GM12878 (cell line): ENCODE results near the gene THSD8. TPM values are rescaled to one million over a fixed set of nuclear protein-coding genes. Genes with fewer than 3 reads are reported as not detected.

ENCODE experiments used
- ATAC-seq: fragments of 200-7000 bp; cut with Tn5 transposase; 3 replicates; pipeline ENCODE4 v1.9.1; 2020; ENCODE audit warnings: mild to moderate bottlenecking, moderate library complexity
- BruUV-seq: library from RNA; stranded (reverse); fragments of 400-500 nt; replicated peaks from 2 replicates; lab custom pipeline; 2021; lab: Mats Ljungman, UMichigan
- CTCF ChIA-PET: fragments of 300-600 bp; sonication (Branson Sonifier 250); formaldehyde crosslinking; extraction: SDS; loops from one replicate; lab custom pipeline; 2021; ENCODE audit warnings: inconsistent platforms; lab: Yijun Ruan, JAX
- POLR2A ChIA-PET: fragments of 350-600 bp; formaldehyde crosslinking; extraction: SDS; loops from one replicate; lab custom pipeline; 2021; ENCODE audit warnings: inconsistent platforms; lab: Charles Lee
- RAD21 ChIA-PET: fragments of 300-600 bp; sonication (Branson Sonifier 250); formaldehyde crosslinking; loops from one replicate; lab custom pipeline; 2023; ENCODE audit warnings: antibody characterized with exemption; ENCODE audit not compliant: unreplicated experiment; lab: Charles Lee
- SMC1A ChIA-PET: fragments of 300-600 bp; sonication (Branson Sonifier 250); formaldehyde crosslinking; loops from one replicate; lab custom pipeline; 2023; ENCODE audit not compliant: unreplicated experiment, uncharacterized antibody; lab: Charles Lee
- DNase-seq: peaks from one replicate; pipeline ENCODE4 v3.0.0-alpha.2; 2011; ENCODE audit warnings: low read depth, low spot score
- FAIRE-seq: peaks from 3 replicates; lab custom pipeline; 2011; peaks lifted over from hg19 to GRCh38; lab: Jason Lieb, UNC
- H2AFZ ChIP-seq: 2 replicates; pipeline ENCODE4 v1.6.0; 2011; ENCODE audit warnings: low read depth, low read length, control low read depth; ENCODE audit not compliant: control insufficient read depth
- H3K27ac ChIP-seq: 2 replicates; pipeline ENCODE4 v1.5.1; 2011; ENCODE audit warnings: control low read depth; ENCODE audit not compliant: control insufficient read depth, insufficient read depth
- H3K27me3 ChIP-seq, 2 experiments: replicated peaks in 1 of 2; 2 replicates each; pipeline versions ENCODE4 v1.6.0 to v1.6.1; 2011; ENCODE audit warnings: low read length in 1 of 2; ENCODE audit not compliant: control insufficient read depth in 2 of 2, insufficient read depth in 2 of 2
- H3K36me3 ChIP-seq, 2 experiments: 2 replicates each; pipeline ENCODE4 v1.5.1; 2011; ENCODE audit warnings: low read length in 1 of 2; ENCODE audit not compliant: control insufficient read depth in 2 of 2, insufficient read depth in 2 of 2
- H3K4me1 ChIP-seq: 2 replicates; pipeline ENCODE4 v1.6.1; 2011; ENCODE audit warnings: mild to moderate bottlenecking, low read length, moderate library complexity, mixed read lengths; ENCODE audit not compliant: control insufficient read depth, insufficient read depth
- H3K4me2 ChIP-seq: 2 replicates; pipeline ENCODE4 v1.6.0; 2011; ENCODE audit warnings: control low read depth; ENCODE audit not compliant: control insufficient read depth, insufficient read depth
- H3K4me3 ChIP-seq: fragments of 200-600 bp; sonication (generic); 2 replicates; pipeline ENCODE4 v1.5.1; 2016
- H3K79me2 ChIP-seq: 2 replicates; pipeline ENCODE4 v1.6.0; 2011; ENCODE audit warnings: low read length; ENCODE audit not compliant: control insufficient read depth, insufficient read depth
- H3K9ac ChIP-seq: 2 replicates; pipeline ENCODE4 v1.8.0; 2011; ENCODE audit warnings: low read length, control low read depth, mixed read lengths; ENCODE audit not compliant: control insufficient read depth, insufficient read depth
- H3K9me3 ChIP-seq: replicated peaks from 3 replicates; pipeline ENCODE4 v1.5.1; 2011; ENCODE audit warnings: mild to moderate bottlenecking, low read length; ENCODE audit not compliant: control insufficient read depth, insufficient read depth
- H4K20me1 ChIP-seq: 2 replicates; pipeline ENCODE4 v1.6.0; 2011; ENCODE audit not compliant: control insufficient read depth, insufficient read depth
- ASH2L ChIP-seq: fragments of 300-600, 200-600 bp; sonication (generic); IDR thresholded peaks from 2 replicates; pipeline ENCODE4 v1.6.1; 2017; ENCODE audit warnings: low read depth, mild to moderate bottlenecking, borderline replicate concordance
- DPF2 ChIP-seq: fragments of 450-650 bp; IDR thresholded peaks from 2 replicates; pipeline ENCODE4 v1.6.1; 2017; ENCODE audit warnings: mild to moderate bottlenecking
- GATAD2B ChIP-seq: fragments of 450-650 bp; conservative IDR thresholded peaks from 2 replicates; pipeline ENCODE4 v1.6.1; 2017; ENCODE audit warnings: low read depth, mild to moderate bottlenecking, moderate library complexity
- NRF1 ChIP-seq: conservative IDR thresholded peaks from 2 replicates; pipeline ENCODE4 v1.6.1; 2011; ENCODE audit warnings: mild to moderate bottlenecking, low read depth, low read length, improper control_type of control experiment
- PBX3 ChIP-seq: IDR thresholded peaks from 2 replicates; pipeline ENCODE4 v1.6.1; 2011; ENCODE audit warnings: mild to moderate bottlenecking, low read depth, low read length, moderate library complexity; ENCODE audit not compliant: insufficient replicate concordance
- PML ChIP-seq: IDR thresholded peaks from 2 replicates; pipeline ENCODE4 v1.6.1; 2012; ENCODE audit warnings: low read length, inconsistent platforms
- POLR2AphosphoS2 ChIP-seq: IDR thresholded peaks from 2 replicates; pipeline ENCODE4 v1.6.1; 2011; ENCODE audit warnings: low read depth, mild to moderate bottlenecking, low read length, improper control_type of control experiment, moderate library complexity
- POLR2AphosphoS5 ChIP-seq: IDR thresholded peaks from 2 replicates; pipeline ENCODE4 v1.6.1; 2011; ENCODE audit warnings: mild to moderate bottlenecking, low read length, inconsistent platforms
- POU2F2 ChIP-seq: IDR thresholded peaks from 3 replicates; pipeline ENCODE4 v1.6.1; 2011; ENCODE audit warnings: low read depth, mild to moderate bottlenecking, low read length, borderline replicate concordance
- RCOR1 ChIP-seq: conservative IDR thresholded peaks from 2 replicates; pipeline ENCODE4 v1.6.1; 2012; ENCODE audit warnings: low read depth, low read length, improper control_type of control experiment
- SUPT20H ChIP-seq: IDR thresholded peaks from 2 replicates; pipeline ENCODE4 v1.6.1; 2011; ENCODE audit warnings: low read depth, mild to moderate bottlenecking, low read length, moderate library complexity, borderline replicate concordance; ENCODE audit not compliant: control insufficient read depth
- ZNF207 ChIP-seq: fragments of 450-650 bp; IDR thresholded peaks from 2 replicates; pipeline ENCODE4 v1.6.1; 2014; ENCODE audit warnings: antibody characterized with exemption, mild to moderate bottlenecking, borderline replicate concordance
- ZSCAN29 ChIP-seq: fragments of 450-650 bp; IDR thresholded peaks from 2 replicates; pipeline ENCODE4 v1.6.1; 2017; ENCODE audit warnings: mild to moderate bottlenecking, moderate library complexity
- ZZZ3 ChIP-seq: IDR thresholded peaks from 2 replicates; pipeline ENCODE4 v1.6.1; 2011; ENCODE audit warnings: low read depth; ENCODE audit not compliant: control insufficient read depth, insufficient read length
- WGBS: methylation state at CpG from one replicate; pipeline ENCODE4 v1.1.6; 2016; ENCODE audit warnings: low lambda C conversion rate; ENCODE audit not compliant: insufficient replicate concordance, insufficient coverage; ENCODE audit errors: missing lambda C conversion rate; 5-methylcytosine and 5-hydroxymethylcytosine counted together
- in situ Hi-C: fragments of 300-500 bp; cut with MboI; formaldehyde crosslinking; loops from 9 replicates; pipeline ENCODE4 v1.14.3; 2018; ENCODE audit warnings: mixed read lengths
- intact Hi-C: fragments of 100-400 bp; cut with micrococcal nuclease; formaldehyde crosslinking; loops from one replicate; pipeline ENCODE4 v1.14.2; 2022; ENCODE audit not compliant: unreplicated experiment
- polyA plus RNA-seq, 11 experiments: library from polyadenylated mRNA; depleted of rRNA in 4 of 11; unstranded in 6 of 11; stranded (reverse) in 5 of 11; fragments of >200 nt; fragmentation: Nextera tagmentation in 4 of 11; fragmentation: Illumina TruSeq in 1 of 11; extraction: Ambion mirVana in 4 of 11; extraction: Trizol in 1 of 11; gene quantifications; 1 replicate in 1 of 11; 2 replicates in 10 of 11; pipeline versions ENCODE4 v1.2.1 to v1.2.3, GENCODE V29; 2011 to 2016; ENCODE audit warnings: inconsistent platforms in 2 of 11, missing spikeins in 2 of 11, low read depth in 1 of 11
- total RNA-seq, 4 experiments: library from RNA; depleted of rRNA in 3 of 4; stranded (reverse); fragments of >200 nt in 3 of 4; fragmentation: Illumina TruSeq in 1 of 4; extraction: Trizol in 1 of 4; gene quantifications; 2 replicates each; pipeline versions ENCODE4 v1.2.1 to v1.2.3, GENCODE V29; 2013 to 2021
- TF ChIP-seq, protein P1 (sequence below): fragments of 450-650 bp; IDR thresholded peaks from 2 replicates; pipeline ENCODE4 v1.6.1; 2017; ENCODE audit warnings: low read depth, mild to moderate bottlenecking, moderate library complexity

Gene THSD8
- total and polyA plus RNA-seq, 10 of the 15 experiments (the other 5 are each of a cell fraction or from before 2014, with no cell fraction given): 0.24 to 32.3 (median 21.3) TPM; not detected in 2

GRCh38 chr19:12770922-12771321 lies 30.9 kb upstream of the THSD8 start:
- 93% methylated on average over 13 of the region's 13 CpGs for WGBS
- Histone ChIP-seq H3K9me3 (no peaks in the 10 kb centered on the region), H3K27ac (no peak overlapping the region), H3K36me3 (no peaks in the 10 kb centered on the region), H3K4me2 (no peak overlapping the region), H3K4me3 (no peak overlapping the region), H3K9ac (no peak overlapping the region), H3K4me1 (peaks cover 4% of the 10 kb centered on the region), H2AFZ (no peak overlapping the region), H3K79me2 (no peaks in the 10 kb centered on the region), H3K27me3 (no peaks in the 10 kb centered on the region), H4K20me1 (no peaks in the 10 kb centered on the region)
- no TSS peak for BruUV-seq
- intact Hi-C loops: no loop called here
- FAIRE-seq: no peak
- TF ChIP-seq POLR2AphosphoS5 (no peak), RCOR1 (no peak), POLR2AphosphoS2 (no peak), PML (no peak)
- TF ChIP-seq, protein P1, sequence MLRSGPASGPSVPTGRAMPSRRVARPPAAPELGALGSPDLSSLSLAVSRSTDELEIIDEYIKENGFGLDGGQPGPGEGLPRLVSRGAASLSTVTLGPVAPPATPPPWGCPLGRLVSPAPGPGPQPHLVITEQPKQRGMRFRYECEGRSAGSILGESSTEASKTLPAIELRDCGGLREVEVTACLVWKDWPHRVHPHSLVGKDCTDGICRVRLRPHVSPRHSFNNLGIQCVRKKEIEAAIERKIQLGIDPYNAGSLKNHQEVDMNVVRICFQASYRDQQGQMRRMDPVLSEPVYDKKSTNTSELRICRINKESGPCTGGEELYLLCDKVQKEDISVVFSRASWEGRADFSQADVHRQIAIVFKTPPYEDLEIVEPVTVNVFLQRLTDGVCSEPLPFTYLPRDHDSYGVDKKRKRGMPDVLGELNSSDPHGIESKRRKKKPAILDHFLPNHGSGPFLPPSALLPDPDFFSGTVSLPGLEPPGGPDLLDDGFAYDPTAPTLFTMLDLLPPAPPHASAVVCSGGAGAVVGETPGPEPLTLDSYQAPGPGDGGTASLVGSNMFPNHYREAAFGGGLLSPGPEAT: no peak
- RAD21 ChIA-PET: interaction anchor here (1.6 to 4.3 kb wide), 2 partner anchors 25 to 77 kb away, joined by 4 to 22 read pairs; no protein-coding TSS in a partner anchor
- CTCF ChIA-PET: interaction anchor here (0.7 to 17.0 kb wide), 3 partner anchors 9 to 77 kb away, joined by 3 to 426 read pairs (median 3); partner anchors contain the start of genes JUNB, PRDX2 and THSD8
- in situ Hi-C loops: no loop called here
- POLR2A ChIA-PET: no interaction called here
- no peak for DNase-seq
- SMC1A ChIA-PET: no interaction called here
- no peak for ATAC-seq

DNA sequence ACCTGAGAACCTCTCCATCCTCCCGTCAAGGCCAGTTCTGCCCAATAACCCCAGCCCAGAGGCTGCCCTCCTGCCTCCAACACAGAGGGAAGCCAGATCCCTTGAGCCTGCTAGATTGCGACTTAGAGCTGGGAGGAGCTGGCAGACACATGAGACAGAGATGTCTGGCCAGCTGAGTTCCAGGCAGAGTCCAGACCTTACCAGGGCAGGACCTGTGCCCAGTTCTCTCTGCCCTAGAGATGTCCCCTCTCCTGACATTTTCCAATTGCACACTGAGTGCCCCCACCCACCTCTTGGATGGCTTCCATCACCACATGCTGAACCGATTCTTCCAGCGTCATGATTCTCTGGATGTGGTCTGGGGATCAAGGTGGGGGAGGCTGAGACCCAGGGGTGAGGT lies 29.5 kb upstream of the THSD8 start:
- ChIA-PET POLR2A (no interaction called here), RAD21 (interaction anchor here (0.8 kb wide), 1 partner anchor 12 kb away, joined by 3 read pairs; no protein-coding TSS in a partner anchor), CTCF (interaction anchor here (3.6 to 12.1 kb wide), 2 partner anchors 12 to 23 kb away, joined by 17 to 537 read pairs; partner anchors contain the start of gene JUNB), SMC1A (interaction anchor here (3.7 kb wide), 1 partner anchor 24 kb away, joined by 25 read pairs; no protein-coding TSS in a partner anchor)
- Histone ChIP-seq H3K27ac (no peak overlapping the region), H3K4me1 (peaks cover 4% of the 10 kb centered on the region), H3K79me2 (no peaks in the 10 kb centered on the region), H2AFZ (no peak overlapping the region), H3K9ac (no peak overlapping the region), H3K4me2 (no peak overlapping the region), H3K9me3 (no peaks in the 10 kb centered on the region), H3K27me3 (no peaks in the 10 kb centered on the region), H3K4me3 (no peak overlapping the region), H3K36me3 (no peaks in the 10 kb centered on the region), H4K20me1 (no peaks in the 10 kb centered on the region)
- 88% methylated on average over 4 of the region's 4 CpGs for WGBS
- DNase-seq (no peak), FAIRE-seq (no peak), ATAC-seq (no peak)
- intact Hi-C loops (no loop called here), in situ Hi-C loops (no loop called here)
- BruUV-seq: no TSS peak
- no peak for TF ChIP-seq GATAD2B
- no peak for TF ChIP-seq SUPT20H
- no peak for TF ChIP-seq ZNF207
- no peak for TF ChIP-seq DPF2
- no peak for TF ChIP-seq NRF1
- TF ChIP-seq ZSCAN29: no peak
- TF ChIP-seq POU2F2: no peak
- no peak for TF ChIP-seq ASH2L
- TF ChIP-seq ZZZ3: no peak
- TF ChIP-seq PBX3: no peak
